Neural progenitor cell (in vitro differentiated cells): ENCODE measurements around the gene PUM2.

Source experiments
- EZH2 ChIP-seq: fragments of 200-600 bp; sonication (generic); IDR thresholded peaks from 2 replicates; pipeline ENCODE4 v1.6.1; 2017; ENCODE audit warnings: antibody characterized with exemption, mild to moderate bottlenecking, moderate library complexity
- EZH2phosphoT487 ChIP-seq: fragments of 200-600 bp; sonication (generic); IDR thresholded peaks from 2 replicates; pipeline ENCODE4 v1.6.1; 2017; ENCODE audit warnings: antibody characterized with exemption
- TF ChIP-seq, protein P1 (sequence below): fragments of 200-600 bp; sonication (generic); IDR thresholded peaks from 2 replicates; pipeline ENCODE4 v1.5.1; 2017; ENCODE audit warnings: antibody characterized with exemption, mild to moderate bottlenecking

DNA sequence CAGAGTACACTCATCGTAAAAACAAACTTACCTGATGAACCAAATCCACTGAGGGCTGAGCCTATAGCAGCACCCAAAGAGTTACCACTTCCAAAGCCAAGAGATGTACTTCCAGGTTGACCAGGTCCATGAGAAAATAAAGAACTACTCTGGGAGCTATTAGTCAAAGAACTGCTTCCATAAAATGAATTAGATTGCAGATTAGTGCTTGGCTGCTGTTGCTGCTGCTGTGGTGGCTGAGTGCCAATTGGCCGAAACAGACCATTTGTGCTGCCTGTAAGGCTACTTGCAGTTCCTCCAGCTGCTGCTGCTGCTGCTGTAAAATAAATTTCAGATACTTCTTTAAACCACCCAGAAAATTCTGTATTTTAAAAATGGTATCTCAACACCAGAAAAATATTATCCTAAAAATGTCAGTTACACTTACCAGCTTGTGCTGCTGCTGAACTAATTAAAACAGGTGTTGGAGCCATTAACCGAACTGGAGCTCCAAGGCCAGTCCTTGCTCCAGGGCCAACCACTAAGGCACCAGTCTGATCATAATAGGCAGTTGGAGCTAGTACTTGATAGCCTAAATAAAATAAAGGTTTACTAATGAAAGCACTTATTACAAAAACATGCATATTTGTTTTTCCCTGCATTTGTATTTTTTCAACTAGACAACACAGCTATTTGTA is 67.6 kb downstream of the PUM2 start:
- TF ChIP-seq EZH2phosphoT487 (no peak), EZH2 (no peak)
- TF ChIP-seq, protein P1, sequence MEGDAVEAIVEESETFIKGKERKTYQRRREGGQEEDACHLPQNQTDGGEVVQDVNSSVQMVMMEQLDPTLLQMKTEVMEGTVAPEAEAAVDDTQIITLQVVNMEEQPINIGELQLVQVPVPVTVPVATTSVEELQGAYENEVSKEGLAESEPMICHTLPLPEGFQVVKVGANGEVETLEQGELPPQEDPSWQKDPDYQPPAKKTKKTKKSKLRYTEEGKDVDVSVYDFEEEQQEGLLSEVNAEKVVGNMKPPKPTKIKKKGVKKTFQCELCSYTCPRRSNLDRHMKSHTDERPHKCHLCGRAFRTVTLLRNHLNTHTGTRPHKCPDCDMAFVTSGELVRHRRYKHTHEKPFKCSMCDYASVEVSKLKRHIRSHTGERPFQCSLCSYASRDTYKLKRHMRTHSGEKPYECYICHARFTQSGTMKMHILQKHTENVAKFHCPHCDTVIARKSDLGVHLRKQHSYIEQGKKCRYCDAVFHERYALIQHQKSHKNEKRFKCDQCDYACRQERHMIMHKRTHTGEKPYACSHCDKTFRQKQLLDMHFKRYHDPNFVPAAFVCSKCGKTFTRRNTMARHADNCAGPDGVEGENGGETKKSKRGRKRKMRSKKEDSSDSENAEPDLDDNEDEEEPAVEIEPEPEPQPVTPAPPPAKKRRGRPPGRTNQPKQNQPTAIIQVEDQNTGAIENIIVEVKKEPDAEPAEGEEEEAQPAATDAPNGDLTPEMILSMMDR: no peak
